ENCODE results near the gene NBEAL1.
"Not testable (repeated sequence)": the region's sequence is repeated elsewhere in the genome, so short reads cannot be mapped to it uniquely, and the experiment has no call there.

Gene NBEAL1

DNA sequence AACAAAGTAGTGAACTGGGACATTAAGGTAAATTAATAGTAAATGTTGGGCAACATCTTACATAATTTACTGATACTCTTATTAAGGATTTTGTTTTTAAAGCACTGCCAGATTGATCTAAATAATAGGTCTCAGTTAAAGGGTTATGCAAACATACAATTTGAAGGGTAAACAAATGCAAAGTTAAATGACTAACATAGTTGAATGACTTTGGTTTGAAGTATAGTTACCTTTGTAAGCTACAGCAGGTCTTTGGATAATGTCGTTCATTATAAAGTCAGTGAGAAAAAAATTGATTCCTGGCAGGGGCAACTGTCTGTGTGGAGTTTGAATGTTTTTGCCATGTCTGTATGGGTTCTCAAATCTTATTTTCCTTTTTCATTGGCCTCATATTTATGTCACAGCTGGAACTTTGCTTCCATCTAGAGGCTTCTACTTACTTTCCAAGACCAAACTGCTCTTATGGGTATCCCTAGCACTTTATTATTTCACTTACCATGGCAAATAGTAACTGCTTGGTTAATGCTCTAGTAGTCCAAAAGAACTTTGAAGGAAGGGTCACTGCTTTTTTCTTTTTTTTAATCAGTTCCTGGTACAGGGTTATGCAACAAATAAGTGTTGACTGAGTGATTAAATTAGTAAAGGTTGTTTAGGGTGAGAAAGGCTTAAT, 107.8 kb downstream of the NBEAL1 start:
- DNase-seq = no peak

GRCh38 chr2:203126996-203127395, 112.3 kb downstream of the NBEAL1 start:
- no peak for DNase-seq

- DNase-seq = no peak
Observed at GRCh38 chr2:203135105-203135504, 120.4 kb downstream of the NBEAL1 start.

GRCh38 chr2:203143391-203143790, 128.7 kb downstream of the NBEAL1 start:
- DNase-seq = no peak

- no peak for DNase-seq
Observed at GRCh38 chr2:203149194-203149593, 134.5 kb downstream of the NBEAL1 start.

GRCh38 chr2:203155406-203155805, 140.7 kb downstream of the NBEAL1 start:
- no peak for DNase-seq

GRCh38 chr2:203162722-203163121, 148.0 kb downstream of the NBEAL1 start:
- not testable (repeated sequence) for DNase-seq

- DNase-seq = no peak
Observed at GRCh38 chr2:203164311-203164935, 149.7 kb downstream of the NBEAL1 start.

DNA sequence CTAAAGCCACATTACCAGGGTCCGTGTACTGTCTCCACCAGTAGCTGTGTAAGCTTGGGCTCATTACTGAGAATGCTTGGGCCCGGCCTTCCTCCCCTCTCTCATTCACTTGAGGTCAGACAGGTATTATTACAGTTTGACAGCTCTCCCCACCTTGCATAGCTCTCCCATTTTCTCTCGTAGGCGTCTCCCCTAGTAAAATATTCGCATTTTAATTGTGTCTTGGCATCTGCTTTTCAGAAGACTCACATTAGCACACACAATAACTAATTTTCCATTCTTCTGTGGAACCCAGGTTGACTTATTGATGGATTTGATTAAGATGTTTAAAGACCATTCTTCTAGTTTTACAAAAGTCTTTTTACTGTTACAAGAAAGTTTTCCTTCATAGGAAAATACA, 153.1 kb downstream of the NBEAL1 start:
- no peak for DNase-seq

DNA sequence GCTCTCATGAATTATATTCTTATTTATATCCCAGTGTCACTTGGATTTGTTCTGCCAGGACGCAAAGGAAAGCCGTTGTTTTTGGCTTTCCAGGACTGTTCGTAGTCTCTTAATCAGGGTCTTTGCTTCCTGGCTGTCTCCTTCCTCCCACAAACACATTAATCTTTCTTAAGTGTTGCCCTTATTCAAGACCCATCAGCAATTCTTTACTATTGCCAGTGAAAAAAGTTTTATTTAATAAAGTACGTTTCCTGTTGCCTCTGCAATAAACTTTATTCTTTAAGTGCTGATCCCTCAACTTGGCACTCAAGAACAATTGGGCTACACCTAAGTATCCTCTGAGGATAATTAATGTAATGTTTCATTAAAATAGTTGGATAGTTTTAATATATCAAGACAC, 155.8 kb downstream of the NBEAL1 start:
- no peak for DNase-seq

DNA sequence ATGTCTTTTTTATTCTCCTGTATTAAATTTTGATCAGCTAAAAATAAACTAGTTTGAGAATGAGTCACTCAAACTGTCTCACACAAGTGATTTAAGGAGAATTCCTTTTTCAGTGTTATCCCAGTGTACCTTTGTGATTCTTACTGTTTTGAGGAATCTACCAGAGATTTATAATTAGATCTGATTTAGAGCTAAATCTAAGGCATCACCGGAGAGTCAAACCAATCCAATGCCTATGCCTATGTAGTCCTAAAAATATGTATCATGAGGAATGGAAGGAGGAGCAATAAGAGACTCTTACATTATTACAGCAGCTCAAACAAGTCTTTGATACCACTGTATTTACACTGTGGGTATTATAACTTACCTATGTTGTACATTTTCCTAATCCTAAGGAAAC, 160.7 kb downstream of the NBEAL1 start:
- DNase-seq = no peak

- DNase-seq = no peak
Observed at GRCh38 chr2:203177361-203177760, 162.7 kb downstream of the NBEAL1 start.

DNA sequence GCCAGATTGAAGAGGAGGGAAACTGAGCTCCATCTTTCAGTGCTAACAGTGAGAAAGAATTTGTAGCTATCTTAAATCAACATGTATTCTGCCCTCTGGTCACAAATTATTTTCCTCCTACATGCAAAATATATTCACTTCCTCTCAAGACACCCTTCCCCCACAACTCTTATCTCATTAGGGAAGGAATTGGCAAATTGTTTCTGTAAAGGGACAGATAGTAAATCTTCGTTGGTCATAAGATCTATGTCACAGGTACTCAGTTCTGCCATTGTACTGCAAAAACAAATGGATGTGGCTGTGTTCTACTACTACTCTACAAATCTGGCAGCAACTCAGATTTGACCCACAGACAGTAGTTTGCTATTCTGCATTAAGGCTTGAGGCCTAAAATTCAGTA, 171.2 kb downstream of the NBEAL1 start:
- DNase-seq = no peak

DNA sequence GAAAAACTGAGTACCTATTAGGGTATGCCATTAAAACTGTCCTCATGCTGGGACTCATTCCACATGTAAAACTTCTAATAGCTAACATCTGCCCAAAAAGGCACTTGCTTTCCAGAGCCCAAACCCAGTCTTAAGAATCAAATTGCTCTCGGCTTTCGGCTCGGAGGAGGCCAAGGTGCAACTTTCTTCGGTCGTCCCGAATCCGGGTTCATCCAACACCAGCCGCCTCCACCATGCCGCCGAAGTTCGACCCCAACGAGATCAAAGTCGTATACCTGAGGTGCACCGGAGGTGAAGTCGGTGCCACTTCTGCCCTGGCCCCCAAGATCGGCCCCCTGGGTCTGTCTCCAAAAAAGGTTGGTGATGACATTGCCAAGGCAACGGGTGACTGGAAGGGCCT, 175.9 kb downstream of the NBEAL1 start:
- DNase-seq = not testable (repeated sequence)

- DNase-seq = not testable (repeated sequence)
Observed at GRCh38 chr2:203191026-203191425, 176.4 kb downstream of the NBEAL1 start.

DNA sequence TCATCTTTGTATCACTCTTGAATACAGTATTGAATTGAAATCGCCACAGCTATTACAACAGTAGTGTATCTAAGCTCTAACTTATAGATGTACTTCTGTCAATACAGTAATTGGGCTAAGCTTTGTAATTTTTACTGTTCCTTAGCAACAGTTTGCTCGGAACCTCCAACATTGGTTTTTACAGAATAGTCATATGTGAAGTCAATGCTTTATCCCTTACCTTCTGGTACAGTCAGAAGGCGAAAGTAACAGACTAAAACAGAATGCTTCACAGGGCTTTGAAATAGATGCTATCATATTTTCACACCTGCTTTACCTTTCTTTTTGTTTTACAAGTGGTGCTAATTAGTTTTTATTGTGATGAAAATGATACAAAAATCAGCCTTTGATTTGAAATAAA, 177.3 kb downstream of the NBEAL1 start:
- DNase-seq = no peak

GRCh38 chr2:203195331-203196036, 180.8 kb downstream of the NBEAL1 start:
- no peak for DNase-seq

DNA sequence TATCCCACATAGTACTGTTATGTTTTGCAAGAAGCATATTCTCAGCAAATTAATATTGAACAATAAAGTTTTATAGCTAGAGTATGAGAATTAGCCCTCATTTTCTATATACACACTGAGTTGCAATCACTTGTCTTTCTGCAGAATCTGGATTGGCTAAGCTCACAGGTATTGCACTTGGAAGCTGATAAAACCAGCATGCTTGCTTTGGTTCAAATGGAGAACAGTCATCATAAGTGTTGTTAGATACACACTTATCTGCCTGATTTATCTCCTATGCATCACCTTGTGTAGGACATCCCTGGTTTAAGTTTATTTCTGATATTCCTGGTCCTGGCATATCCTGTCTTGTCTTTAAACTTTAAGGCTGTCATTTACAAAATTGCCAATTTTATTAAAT, 186.2 kb downstream of the NBEAL1 start:
- no peak for DNase-seq

GRCh38 chr2:203201426-203201825, 186.8 kb downstream of the NBEAL1 start:
- DNase-seq = no peak

GRCh38 chr2:203209538-203209937, 194.9 kb downstream of the NBEAL1 start:
- no peak for DNase-seq

DNA sequence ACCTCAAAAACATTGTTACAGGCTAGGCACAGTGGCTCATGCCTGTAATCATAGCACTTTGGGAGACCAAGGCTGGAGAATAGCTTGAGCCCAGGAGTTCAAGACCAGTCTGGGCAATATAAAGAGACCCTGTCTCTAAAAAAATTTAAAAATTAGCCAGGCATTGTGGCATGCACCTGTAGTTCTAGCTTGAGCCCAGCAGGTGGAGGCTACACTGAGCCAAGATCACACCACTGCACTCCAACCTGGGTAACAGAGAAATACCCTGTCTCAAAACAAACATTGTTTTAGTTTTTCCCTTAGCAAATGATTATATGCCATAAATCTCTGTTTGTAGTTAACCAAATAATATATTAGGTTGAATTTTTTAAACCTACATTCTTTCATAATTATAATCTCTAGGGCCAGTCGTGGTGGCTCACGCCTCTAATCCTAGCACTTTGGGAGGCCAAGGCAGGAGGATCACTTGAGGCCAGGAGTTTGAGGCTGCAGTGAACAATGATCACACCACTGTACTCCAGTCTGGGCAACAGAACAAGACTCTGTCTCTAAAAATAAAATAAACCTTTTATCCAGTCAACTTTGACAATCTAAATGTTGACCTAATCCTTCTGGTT, 210.9 kb downstream of the NBEAL1 start:
- peak; percentile 25 to 27 for DNase-seq

DNA sequence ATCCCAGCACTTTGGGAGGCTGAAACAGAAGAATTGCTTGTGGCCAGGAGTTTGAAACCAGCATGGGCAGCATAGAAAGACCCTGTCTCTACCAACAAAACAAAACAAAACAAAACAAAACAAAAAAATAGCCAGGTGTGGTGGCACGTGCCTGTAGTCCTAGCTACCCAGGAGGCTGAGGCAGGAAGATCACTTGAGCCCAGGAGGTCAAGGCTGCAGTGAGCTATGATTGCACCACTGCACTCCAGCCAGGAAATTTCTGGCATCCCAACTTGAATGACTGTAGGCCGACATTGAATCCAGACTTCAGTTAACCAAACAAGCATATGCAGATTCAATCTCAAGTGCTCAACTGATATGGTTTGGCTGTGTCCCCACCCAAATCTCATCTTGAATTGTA, 215.0 kb downstream of the NBEAL1 start:
- not testable (repeated sequence) for DNase-seq

DNA sequence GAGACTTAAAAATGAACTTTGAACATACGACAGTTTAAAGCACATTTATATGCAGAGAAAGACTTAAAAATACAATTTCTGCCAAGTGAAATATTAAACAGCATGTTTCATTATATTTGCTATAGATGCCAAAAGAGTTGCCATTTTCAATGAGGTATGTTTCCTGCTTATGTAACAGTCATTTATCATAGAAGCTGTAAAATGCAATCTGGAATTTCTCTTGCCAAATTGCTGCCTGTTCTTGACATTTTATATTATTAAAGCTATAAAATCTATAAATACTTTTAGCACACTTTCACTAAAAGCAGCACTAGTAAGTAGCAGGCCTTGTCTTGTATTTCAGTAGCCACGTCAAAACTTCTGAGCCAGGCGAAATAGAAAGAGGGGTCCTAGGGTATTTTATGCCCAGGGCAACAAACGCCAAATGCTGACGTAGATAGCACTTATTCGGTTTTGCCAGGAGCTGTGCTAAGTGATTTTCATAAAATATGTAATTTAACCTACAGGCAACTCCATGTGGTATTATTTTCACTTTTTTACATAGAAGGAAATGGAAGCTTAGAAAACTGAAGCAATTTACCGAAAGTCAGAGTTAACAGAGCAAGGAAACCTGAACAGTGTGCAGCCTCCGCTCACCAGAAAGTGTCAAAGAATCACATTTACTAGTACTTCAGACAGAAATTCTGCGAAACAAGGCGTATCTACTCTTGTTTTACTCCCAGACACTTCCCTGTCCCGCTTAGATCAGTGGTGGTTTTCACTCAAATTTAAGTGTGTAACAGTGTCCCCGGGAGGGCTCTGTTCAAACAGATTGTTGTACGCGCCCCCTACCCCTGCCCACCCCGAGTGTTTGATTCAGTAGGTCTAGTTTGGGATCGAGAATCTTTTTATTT, 222.9 kb downstream of the NBEAL1 start:
- DNase-seq = no peak

Measured in activated CD4-positive, alpha-beta T cell treated with anti-CD3 and anti-CD28 coated beads, Interleukin-2, amount 50 U/mL, for 4 hours (primary cell).